Measurements from ENCODE around the gene CLTA. TPM values are rescaled to one million over a fixed set of nuclear protein-coding genes. Genes with fewer than 3 reads are reported as not detected.
A peak's percentile ranks its signal among the peaks of the same experiment; 100 is the strongest.

CLTA gene
- total RNA-seq, 3 donors from 2014 or later, result 177 to 202 (median 178) TPM

DNA sequence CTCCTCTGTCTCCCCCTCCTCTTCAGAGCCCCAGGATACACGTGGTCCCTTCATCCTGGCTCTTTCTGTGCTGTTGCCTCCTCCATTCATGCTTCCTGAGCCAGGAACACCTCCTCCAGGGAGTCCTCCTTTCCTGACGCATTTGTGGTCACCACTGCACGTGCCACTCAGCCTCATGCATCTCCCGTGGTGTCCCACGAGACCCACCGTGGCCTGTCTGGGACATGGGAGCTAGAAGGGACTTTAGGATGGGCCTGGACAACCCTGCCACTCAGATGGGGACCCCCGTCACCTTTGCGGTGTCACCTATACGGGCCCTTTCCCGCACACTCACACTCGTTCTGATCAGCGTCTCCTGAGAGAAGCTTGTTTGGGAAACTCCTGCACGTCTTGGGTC is 47.5 kb upstream of the CLTA start:
- Histone ChIP-seq H3K4me3 (peak overlapping the region in 2 of 3 donors; percentile 3 to 49), H3K36me3 (no peaks in the 10 kb centered on the region), H3K27ac (peak overlapping the region; percentile 68 to 88), H3K4me1 (peaks cover 0 to 17% of the 10 kb centered on the region in 2 donors), H3K27me3 (no peaks in the 10 kb centered on the region), H3K9me3 (no peaks in the 10 kb centered on the region)
- DNase-seq (ENCODE audit: low spot score in 2 of 2), result no peak
- intact Hi-C loops (cut with DNase I; ENCODE audit: low total_unique reads), result no loop called here
- TF ChIP-seq POLR2AphosphoS5 (IDR thresholded peaks at IDR 0.05) (no peak), POLR2A (IDR thresholded peaks at IDR 0.05) (no peak), CTCF (IDR thresholded peaks at IDR 0.05) (no peak)

DNA sequence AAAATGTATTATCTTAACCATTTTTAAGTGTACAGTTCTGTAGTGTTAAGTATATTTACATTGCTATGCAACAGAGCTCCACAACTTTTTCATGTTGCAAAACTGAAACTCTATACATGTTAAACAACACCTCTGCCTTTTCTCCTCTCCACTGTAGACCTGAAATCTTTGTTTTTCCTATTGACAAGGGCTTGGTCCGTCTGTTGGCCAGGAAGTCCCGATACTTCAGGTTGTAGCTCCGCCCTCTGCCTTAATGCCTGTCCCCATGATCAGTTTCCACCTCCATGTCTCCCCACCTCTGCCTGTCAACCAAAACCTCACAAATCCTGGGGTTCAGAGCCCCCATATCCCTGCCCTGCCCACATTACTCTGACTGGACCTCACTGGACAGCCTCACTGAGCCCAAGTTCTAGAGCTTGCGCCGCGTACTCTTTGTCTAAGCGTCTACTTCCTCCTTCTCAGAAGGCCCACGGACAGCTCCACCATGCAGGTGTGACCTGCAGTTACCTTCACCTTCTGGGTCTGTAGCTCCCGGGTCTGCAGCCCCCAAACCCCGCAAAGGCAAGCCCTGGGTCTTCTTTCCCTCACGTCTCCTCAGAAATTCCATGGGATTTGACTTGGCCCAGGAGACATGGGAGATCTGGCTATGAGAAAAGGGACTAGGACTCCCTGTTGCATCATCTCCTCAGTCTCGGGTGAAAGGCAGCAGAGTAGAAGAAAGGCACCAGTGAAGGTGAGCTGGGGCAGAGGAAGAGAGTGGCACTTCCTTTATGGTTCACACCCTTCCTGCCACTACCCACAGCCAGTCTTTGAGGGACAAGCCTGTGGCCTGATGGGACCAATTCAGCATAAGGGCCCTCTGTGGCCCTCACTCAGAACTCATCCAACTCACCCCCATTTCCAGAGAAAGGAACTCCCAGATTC is 46.1 kb upstream of the CLTA start:
- no peaks in the 10 kb centered on the region for H3K9me3 ChIP-seq
- no peaks in the 10 kb centered on the region for H3K27me3 ChIP-seq
- no peak overlapping the region for H3K27ac ChIP-seq
- H3K4me3 ChIP-seq, result no peak overlapping the region
- TF ChIP-seq POLR2AphosphoS5 (IDR thresholded peaks at IDR 0.05), result no peak
- TF ChIP-seq CTCF (IDR thresholded peaks at IDR 0.05), result no peak
- no peak for TF ChIP-seq POLR2A (IDR thresholded peaks at IDR 0.05)
- H3K36me3 ChIP-seq, result no peaks in the 10 kb centered on the region
- H3K4me1 ChIP-seq, result peaks cover 4 to 20% of the 10 kb centered on the region in 2 donors
- DNase-seq (ENCODE audit: low spot score in 2 of 2), result no peak
- intact Hi-C loops (cut with DNase I; ENCODE audit: low total_unique reads), result no loop called here

DNA sequence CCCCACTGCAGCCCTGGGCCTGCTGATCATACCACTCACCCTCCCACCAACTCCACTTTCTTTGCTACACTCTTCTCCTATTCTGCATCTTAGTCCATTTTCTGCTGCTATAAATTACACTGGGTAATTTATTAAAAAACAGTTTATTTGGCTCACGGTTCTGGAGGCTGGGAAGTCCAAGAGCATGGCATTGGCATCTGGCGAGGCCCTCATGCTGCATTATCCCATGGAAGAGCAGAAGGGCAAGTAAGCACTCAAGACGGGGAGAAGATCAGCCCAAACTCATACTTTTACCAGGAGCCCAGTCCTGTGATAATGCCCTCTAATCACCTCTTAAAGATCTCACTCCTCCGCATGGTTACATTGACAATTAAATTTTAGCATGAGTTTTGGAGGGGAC is 44.8 kb upstream of the CLTA start:
- H3K27me3 ChIP-seq, result no peaks in the 10 kb centered on the region
- no peaks in the 10 kb centered on the region for H3K9me3 ChIP-seq
- no peaks in the 10 kb centered on the region for H3K36me3 ChIP-seq
- no peak overlapping the region for H3K27ac ChIP-seq
- H3K4me1 ChIP-seq, result peaks cover 4 to 20% of the 10 kb centered on the region in 2 donors
- H3K4me3 ChIP-seq, result no peak overlapping the region
- intact Hi-C loops (cut with DNase I; ENCODE audit: low total_unique reads), result no loop called here
- no peak for TF ChIP-seq POLR2AphosphoS5 (IDR thresholded peaks at IDR 0.05)
- TF ChIP-seq CTCF (IDR thresholded peaks at IDR 0.05), result no peak
- no peak for TF ChIP-seq POLR2A (IDR thresholded peaks at IDR 0.05)
- no peak for DNase-seq (ENCODE audit: low spot score in 2 of 2)

GRCh38 chr9:36146651-36147050 is 44.1 kb upstream of the CLTA start:
- no peak for TF ChIP-seq CTCF (IDR thresholded peaks at IDR 0.05)
- no peak for TF ChIP-seq POLR2A (IDR thresholded peaks at IDR 0.05)
- no peak for TF ChIP-seq POLR2AphosphoS5 (IDR thresholded peaks at IDR 0.05)
- no peak for DNase-seq (ENCODE audit: low spot score in 2 of 2)
- Histone ChIP-seq H3K27ac (peak overlapping the region in 1 of 2 donors; percentile 35), H3K9me3 (no peaks in the 10 kb centered on the region), H3K36me3 (no peaks in the 10 kb centered on the region), H3K4me3 (no peak overlapping the region), H3K4me1 (peaks cover 4 to 17% of the 10 kb centered on the region in 2 donors), H3K27me3 (no peaks in the 10 kb centered on the region)
- intact Hi-C loops (cut with DNase I; ENCODE audit: low total_unique reads), result no loop called here

- DNase-seq (ENCODE audit: low spot score in 2 of 2), result no peak
- H3K27me3 ChIP-seq, result no peaks in the 10 kb centered on the region
- no peaks in the 10 kb centered on the region for H3K9me3 ChIP-seq
- H3K36me3 ChIP-seq, result no peaks in the 10 kb centered on the region
- peaks cover 4 to 8% of the 10 kb centered on the region in 2 donors for H3K4me1 ChIP-seq
- no peak overlapping the region for H3K4me3 ChIP-seq
- intact Hi-C loops (cut with DNase I; ENCODE audit: low total_unique reads), result no loop called here
- peak overlapping the region; percentile 52 to 61 for H3K27ac ChIP-seq
- TF ChIP-seq POLR2AphosphoS5 (IDR thresholded peaks at IDR 0.05), result no peak
- TF ChIP-seq CTCF (IDR thresholded peaks at IDR 0.05), result no peak
- TF ChIP-seq POLR2A (IDR thresholded peaks at IDR 0.05), result no peak
These were observed 43.1 kb upstream of the CLTA start for GRCh38 chr9:36147441-36148175.

Data from breast epithelium (tissue), 4 donors.